GM12878 (cell line): ENCODE measurements around the gene NUP107. TPM values are rescaled to one million over a fixed set of nuclear protein-coding genes. Genes with fewer than 3 reads are reported as not detected.

Experiments used
- ATAC-seq: fragments of 200-7000 bp; cut with Tn5 transposase; 3 replicates; pipeline ENCODE4 v1.9.1; 2020; ENCODE audit warnings: mild to moderate bottlenecking, moderate library complexity
- BruUV-seq: library from RNA; stranded (reverse); fragments of 400-500 nt; replicated peaks from 2 replicates; lab custom pipeline; 2021; lab: Mats Ljungman, UMichigan
- CTCF ChIA-PET: fragments of 300-600 bp; sonication (Branson Sonifier 250); formaldehyde crosslinking; extraction: SDS; loops from one replicate; lab custom pipeline; 2021; ENCODE audit warnings: inconsistent platforms; lab: Yijun Ruan, JAX
- POLR2A ChIA-PET: fragments of 350-600 bp; formaldehyde crosslinking; extraction: SDS; loops from one replicate; lab custom pipeline; 2021; ENCODE audit warnings: inconsistent platforms; lab: Charles Lee
- RAD21 ChIA-PET: fragments of 300-600 bp; sonication (Branson Sonifier 250); formaldehyde crosslinking; loops from one replicate; lab custom pipeline; 2023; ENCODE audit warnings: antibody characterized with exemption; ENCODE audit not compliant: unreplicated experiment; lab: Charles Lee
- SMC1A ChIA-PET: fragments of 300-600 bp; sonication (Branson Sonifier 250); formaldehyde crosslinking; loops from one replicate; lab custom pipeline; 2023; ENCODE audit not compliant: unreplicated experiment, uncharacterized antibody; lab: Charles Lee
- DNase-seq: peaks from one replicate; pipeline ENCODE4 v3.0.0-alpha.2; 2011; ENCODE audit warnings: low read depth, low spot score
- FAIRE-seq: peaks from 3 replicates; lab custom pipeline; 2011; peaks lifted over from hg19 to GRCh38; lab: Jason Lieb, UNC
- H2AFZ ChIP-seq: 2 replicates; pipeline ENCODE4 v1.6.0; 2011; ENCODE audit warnings: low read depth, low read length, control low read depth; ENCODE audit not compliant: control insufficient read depth
- H3K27ac ChIP-seq: 2 replicates; pipeline ENCODE4 v1.5.1; 2011; ENCODE audit warnings: control low read depth; ENCODE audit not compliant: control insufficient read depth, insufficient read depth
- H3K27me3 ChIP-seq, 2 experiments: replicated peaks in 1 of 2; 2 replicates each; pipeline versions ENCODE4 v1.6.0 to v1.6.1; 2011; ENCODE audit warnings: low read length in 1 of 2; ENCODE audit not compliant: control insufficient read depth in 2 of 2, insufficient read depth in 2 of 2
- H3K36me3 ChIP-seq, 2 experiments: 2 replicates each; pipeline ENCODE4 v1.5.1; 2011; ENCODE audit warnings: low read length in 1 of 2; ENCODE audit not compliant: control insufficient read depth in 2 of 2, insufficient read depth in 2 of 2
- H3K4me1 ChIP-seq: 2 replicates; pipeline ENCODE4 v1.6.1; 2011; ENCODE audit warnings: mild to moderate bottlenecking, low read length, moderate library complexity, mixed read lengths; ENCODE audit not compliant: control insufficient read depth, insufficient read depth
- H3K4me2 ChIP-seq: 2 replicates; pipeline ENCODE4 v1.6.0; 2011; ENCODE audit warnings: control low read depth; ENCODE audit not compliant: control insufficient read depth, insufficient read depth
- H3K4me3 ChIP-seq: fragments of 200-600 bp; sonication (generic); 2 replicates; pipeline ENCODE4 v1.5.1; 2016
- H3K79me2 ChIP-seq: 2 replicates; pipeline ENCODE4 v1.6.0; 2011; ENCODE audit warnings: low read length; ENCODE audit not compliant: control insufficient read depth, insufficient read depth
- H3K9ac ChIP-seq: 2 replicates; pipeline ENCODE4 v1.8.0; 2011; ENCODE audit warnings: low read length, control low read depth, mixed read lengths; ENCODE audit not compliant: control insufficient read depth, insufficient read depth
- H3K9me3 ChIP-seq: replicated peaks from 3 replicates; pipeline ENCODE4 v1.5.1; 2011; ENCODE audit warnings: mild to moderate bottlenecking, low read length; ENCODE audit not compliant: control insufficient read depth, insufficient read depth
- H4K20me1 ChIP-seq: 2 replicates; pipeline ENCODE4 v1.6.0; 2011; ENCODE audit not compliant: control insufficient read depth, insufficient read depth
- IRF5 ChIP-seq: fragments of 450-650 bp; IDR thresholded peaks from 2 replicates; pipeline ENCODE4 v1.6.1; 2017; ENCODE audit warnings: borderline replicate concordance
- KDM1A ChIP-seq: fragments of 200-600 bp; sonication (generic); IDR thresholded peaks from 2 replicates; pipeline ENCODE4 v1.6.1; 2016; ENCODE audit warnings: borderline replicate concordance
- MLLT1 ChIP-seq: fragments of 450-650 bp; IDR thresholded peaks from 2 replicates; pipeline ENCODE4 v1.6.1; 2016; ENCODE audit warnings: mild to moderate bottlenecking
- MYC ChIP-seq: IDR thresholded peaks from 2 replicates; pipeline ENCODE4 v1.6.1; 2011; ENCODE audit warnings: mild to moderate bottlenecking, low read length, moderate library complexity, inconsistent platforms; ENCODE audit not compliant: insufficient read depth, insufficient replicate concordance, insufficient read length, severe bottlenecking
- SREBF1 ChIP-seq: IDR thresholded peaks from 2 replicates; pipeline ENCODE4 v1.6.1; 2012; ENCODE audit warnings: mild to moderate bottlenecking, low read length
- ZBTB4 ChIP-seq: fragments of 450-650 bp; formaldehyde crosslinking; IDR thresholded peaks from 2 replicates; pipeline ENCODE4 v1.4.0; 2022; ENCODE audit warnings: mild to moderate bottlenecking, moderate library complexity
- ZNF384 ChIP-seq: IDR thresholded peaks from 2 replicates; pipeline ENCODE4 v1.6.1; 2012; ENCODE audit warnings: low read depth, mild to moderate bottlenecking, low read length, improper control_type of control experiment, borderline replicate concordance
- ZSCAN29 ChIP-seq: fragments of 450-650 bp; IDR thresholded peaks from 2 replicates; pipeline ENCODE4 v1.6.1; 2017; ENCODE audit warnings: mild to moderate bottlenecking, moderate library complexity
- WGBS: methylation state at CpG from one replicate; pipeline ENCODE4 v1.1.6; 2016; ENCODE audit warnings: low lambda C conversion rate; ENCODE audit not compliant: insufficient replicate concordance, insufficient coverage; ENCODE audit errors: missing lambda C conversion rate; 5-methylcytosine and 5-hydroxymethylcytosine counted together
- in situ Hi-C: fragments of 300-500 bp; cut with MboI; formaldehyde crosslinking; loops from 9 replicates; pipeline ENCODE4 v1.14.3; 2018; ENCODE audit warnings: mixed read lengths
- intact Hi-C: fragments of 100-400 bp; cut with micrococcal nuclease; formaldehyde crosslinking; loops from one replicate; pipeline ENCODE4 v1.14.2; 2022; ENCODE audit not compliant: unreplicated experiment
- polyA plus RNA-seq, 11 experiments: library from polyadenylated mRNA; depleted of rRNA in 4 of 11; unstranded in 6 of 11; stranded (reverse) in 5 of 11; fragments of >200 nt; fragmentation: Nextera tagmentation in 4 of 11; fragmentation: Illumina TruSeq in 1 of 11; extraction: Ambion mirVana in 4 of 11; extraction: Trizol in 1 of 11; gene quantifications; 1 replicate in 1 of 11; 2 replicates in 10 of 11; pipeline versions ENCODE4 v1.2.1 to v1.2.3, GENCODE V29; 2011 to 2016; ENCODE audit warnings: inconsistent platforms in 2 of 11, missing spikeins in 2 of 11, low read depth in 1 of 11
- total RNA-seq, 4 experiments: library from RNA; depleted of rRNA in 3 of 4; stranded (reverse); fragments of >200 nt in 3 of 4; fragmentation: Illumina TruSeq in 1 of 4; extraction: Trizol in 1 of 4; gene quantifications; 2 replicates each; pipeline versions ENCODE4 v1.2.1 to v1.2.3, GENCODE V29; 2013 to 2021

NUP107 gene
- total and polyA plus RNA-seq, 10 of the 15 experiments (the other 5 are each of a cell fraction or from before 2014, with no cell fraction given): 73.4 to 132 (median 92.4) TPM

- Histone ChIP-seq H3K4me2 (no peak overlapping the region), H3K4me1 (no peaks in the 10 kb centered on the region), H3K79me2 (no peaks in the 10 kb centered on the region), H3K9me3 (no peaks in the 10 kb centered on the region), H4K20me1 (no peaks in the 10 kb centered on the region), H3K4me3 (no peak overlapping the region), H3K27ac (no peak overlapping the region), H3K9ac (no peak overlapping the region), H3K27me3 (no peaks in the 10 kb centered on the region), H3K36me3 (no peaks in the 10 kb centered on the region; a peak in 1 of 4 replicates), H2AFZ (no peak overlapping the region)
- DNase-seq: no peak
- FAIRE-seq: no peak
- ATAC-seq: no peak
- ChIA-PET RAD21 (no interaction called here), POLR2A (no interaction called here), CTCF (no interaction called here), SMC1A (no interaction called here)
- 94% methylated on average over 7 of the region's 7 CpGs for WGBS
- BruUV-seq: no TSS peak
- TF ChIP-seq MLLT1 (no peak), SREBF1 (no peak), IRF5 (no peak), MYC (no peak), ZNF384 (no peak), KDM1A (no peak), ZSCAN29 (no peak), ZBTB4 (CRISPR knock-in tag) (no peak)
- in situ Hi-C loops: no loop called here
- intact Hi-C loops: no loop called here
Measured at GRCh38 chr12:68760806-68761441, 74.1 kb downstream of the NUP107 start.
